Head of caudate nucleus (tissue), 42 donors: ENCODE measurements around the gene ADAMTS4.

Experiments used
- DNase-seq, 42 donors: peaks; one replicate each; pipeline versions ENCODE4 v3.0.0 to v3.0.0-alpha.2; 2020 to 2021; ENCODE audit warnings: mixed read lengths in 7 of 42
- intact Hi-C: fragments of 100-400 bp; cut with DNase I; formaldehyde crosslinking; loops from one replicate; pipeline ENCODE4 v1.15.0; 2022

ADAMTS4 gene

GRCh38 chr1:161179698-161180097, 19.2 kb downstream of the ADAMTS4 start:
- DNase-seq = no peak
- intact Hi-C loops = no loop called here

- intact Hi-C loops = no loop called here
Measured at GRCh38 chr1:161177936-161178244, 21.0 kb downstream of the ADAMTS4 start.

DNA sequence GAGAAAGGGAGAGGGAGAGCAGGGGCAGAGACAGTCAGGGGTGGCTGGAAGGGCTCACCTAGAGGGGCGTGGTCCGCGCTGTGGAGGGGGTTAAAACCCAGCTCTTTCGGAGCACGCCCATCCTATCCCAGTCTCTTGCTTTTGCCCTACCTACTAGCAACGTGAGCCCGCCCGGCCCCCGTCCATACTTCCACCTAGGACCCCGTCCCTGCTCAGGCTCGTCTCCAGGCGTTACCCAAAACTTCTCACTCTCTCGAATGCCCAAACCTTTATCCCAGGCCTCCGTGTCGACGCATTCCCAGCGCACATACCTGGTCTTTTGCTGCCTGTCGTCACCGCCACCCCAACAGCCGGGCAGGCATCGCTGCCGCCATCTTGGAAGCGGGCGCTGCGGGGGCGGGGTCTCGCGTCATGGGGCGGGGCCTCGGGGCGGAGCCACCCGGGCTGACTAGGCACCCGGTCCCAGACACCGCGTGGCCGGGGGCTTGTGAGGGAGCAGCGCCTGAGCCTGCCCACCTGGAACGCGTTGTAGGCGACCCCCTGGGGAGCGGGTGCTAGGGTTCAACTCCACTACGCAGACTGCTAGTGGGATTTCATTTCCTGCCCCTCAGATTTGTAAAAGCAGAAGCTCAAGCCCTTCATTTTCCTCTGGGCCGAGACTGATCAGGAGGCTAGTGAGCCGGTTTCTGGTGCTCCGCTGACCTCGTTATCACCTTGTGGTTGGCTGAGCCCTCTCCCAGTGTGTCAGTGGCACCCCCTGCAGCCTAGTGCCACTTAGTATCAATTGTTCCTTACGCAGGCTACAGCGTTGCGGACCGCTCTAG, 21.5 kb downstream of the ADAMTS4 start, which contains the start of gene B4GALT3:
B4GALT3 (minus strand) TSS at position 396 of the 824 bp plus-strand sequence. CDS start 1,447 bp downstream, outside the sequence.
- peak; percentile 87 to 98 (median 94) for DNase-seq
- intact Hi-C loops = no loop called here

More at GRCh38 chr1:161177936-161178244, 21.0 kb downstream of the ADAMTS4 start:
- DNase-seq = no peak

GRCh38 chr1:161176468-161177111, 22.3 kb downstream of the ADAMTS4 start:
- DNase-seq = no peak
- intact Hi-C loops = no loop called here

DNA sequence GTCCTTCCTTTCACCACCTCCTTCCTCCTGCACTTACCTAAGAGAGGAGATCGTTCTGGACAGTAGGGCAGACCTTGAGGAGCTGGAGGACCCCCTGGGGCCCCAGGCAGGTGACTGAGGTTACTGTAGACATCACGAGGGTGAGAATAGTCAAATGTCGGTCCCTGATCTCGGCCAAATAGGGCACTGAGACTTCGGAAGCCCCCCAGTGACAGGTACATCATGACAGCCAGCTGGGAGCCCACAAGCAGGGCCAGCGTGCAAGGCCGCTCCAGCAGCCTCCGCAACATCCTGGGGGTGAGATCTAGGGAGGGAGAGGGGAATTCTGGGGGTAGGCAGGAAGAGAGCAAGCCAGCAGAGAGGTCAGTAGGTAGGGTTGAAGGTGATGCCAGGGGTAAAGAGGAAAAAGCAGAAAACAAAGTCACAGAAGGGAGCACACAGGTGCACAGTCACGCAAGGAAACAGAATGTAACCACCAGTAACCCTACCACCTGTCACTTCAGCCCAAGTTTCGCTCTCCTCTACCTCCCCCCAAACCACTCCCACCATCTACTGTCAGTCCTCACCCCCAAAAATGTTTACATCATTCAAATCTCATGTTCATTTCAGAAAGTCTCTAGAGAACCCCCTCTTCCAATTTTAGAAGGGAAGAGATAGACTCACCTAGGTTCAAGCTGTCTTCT, 22.9 kb downstream of the ADAMTS4 start:
- DNase-seq = no peak
- intact Hi-C loops = no loop called here

- intact Hi-C loops = no loop called here
- DNase-seq = no peak
Measured at GRCh38 chr1:161174911-161175310, 23.9 kb downstream of the ADAMTS4 start.

- intact Hi-C loops = no loop called here
- DNase-seq = no peak
Measured at GRCh38 chr1:161173711-161174110, 25.1 kb downstream of the ADAMTS4 start.

DNA sequence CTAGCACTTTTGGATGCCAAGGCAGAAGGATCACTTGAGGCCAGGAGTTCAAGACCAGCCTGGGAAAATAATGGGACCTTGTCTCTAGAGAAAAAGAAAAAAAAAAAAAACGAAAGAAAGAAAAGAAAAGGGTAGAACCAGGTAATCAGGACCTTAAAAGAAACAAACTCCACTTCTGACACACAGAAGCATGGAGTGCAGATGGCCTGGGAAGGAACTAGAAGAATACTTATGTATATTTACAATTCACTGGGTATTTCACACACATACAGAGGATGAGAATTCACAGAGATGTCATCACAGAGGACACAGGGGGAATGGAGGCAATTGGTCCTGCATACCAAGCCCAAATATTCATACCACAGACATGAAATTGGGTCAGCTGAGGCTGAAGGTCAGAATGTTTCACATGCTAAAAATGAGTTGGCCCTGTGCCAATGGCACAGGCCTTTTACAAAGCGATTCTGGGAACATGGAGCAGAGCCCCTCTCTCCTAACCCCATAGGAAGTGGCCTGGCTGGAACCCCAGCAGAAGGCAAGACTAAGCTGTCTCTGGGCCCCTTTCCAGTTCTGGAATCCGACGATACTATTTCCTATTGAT, 26.0 kb downstream of the ADAMTS4 start:
- intact Hi-C loops = no loop called here
- DNase-seq = no peak

DNA sequence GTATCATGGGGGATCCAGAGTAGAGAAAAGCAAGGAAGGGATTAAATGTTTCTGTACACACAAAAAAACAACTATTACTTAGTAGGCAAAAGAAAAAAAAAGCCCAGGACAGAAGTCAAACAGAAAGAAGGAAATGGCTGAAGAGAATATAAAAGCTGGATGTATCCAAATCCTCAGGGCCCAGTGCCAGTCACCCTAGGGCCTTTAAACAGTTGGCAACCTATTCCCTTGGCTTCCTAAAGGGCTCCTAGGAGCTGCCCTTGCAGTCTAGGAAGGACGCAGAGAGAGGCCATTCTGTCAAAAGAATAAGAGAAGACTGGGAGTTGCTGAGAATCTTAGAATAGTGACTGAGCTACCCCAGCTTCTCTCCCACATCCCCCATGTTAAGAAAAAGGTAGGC, 26.5 kb downstream of the ADAMTS4 start:
- DNase-seq = no peak
- intact Hi-C loops = no loop called here

DNA sequence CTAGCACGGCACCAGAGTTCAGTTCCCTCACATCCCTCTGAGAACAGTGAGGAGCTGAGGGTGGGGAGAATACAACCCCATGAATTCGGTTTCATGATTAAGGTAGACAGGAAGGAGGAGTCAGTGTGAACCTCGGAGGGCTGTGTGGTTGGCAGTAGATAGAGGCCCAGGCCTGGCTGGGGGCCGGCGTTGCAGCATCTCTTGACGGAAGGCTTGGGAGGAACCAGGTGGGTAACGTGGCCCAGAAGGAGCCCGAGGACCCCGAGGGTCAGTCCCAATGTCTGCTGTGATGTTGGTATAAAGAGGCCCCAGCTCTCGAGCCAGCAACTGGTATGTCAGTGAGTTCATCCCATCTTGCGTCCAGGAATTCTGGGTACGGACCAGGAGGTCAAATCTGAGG, 27.2 kb downstream of the ADAMTS4 start:
- DNase-seq = no peak
- intact Hi-C loops = no loop called here

DNA sequence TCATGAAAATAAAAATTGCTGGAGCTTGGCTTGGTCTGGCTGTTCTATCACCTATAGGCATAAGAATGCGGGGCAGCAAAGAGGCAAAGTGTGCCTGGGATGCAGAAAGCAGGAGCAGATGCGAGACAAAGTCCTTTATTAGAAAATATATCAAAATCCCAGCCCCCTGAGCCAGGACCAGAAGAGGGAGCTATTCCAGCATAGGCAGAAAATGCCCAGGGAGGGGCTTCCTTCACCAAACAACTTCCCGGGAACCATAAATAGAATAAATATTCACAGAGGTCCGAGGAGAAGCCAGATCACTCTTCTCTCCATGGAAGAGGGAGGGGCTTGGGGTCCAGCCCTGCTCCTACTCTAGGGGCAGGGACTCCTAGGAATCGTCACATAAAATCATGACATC, 27.7 kb downstream of the ADAMTS4 start:
- DNase-seq = no peak
- intact Hi-C loops = no loop called here

- intact Hi-C loops = no loop called here
Measured at GRCh38 chr1:161168906-161169305, 29.9 kb downstream of the ADAMTS4 start.

GRCh38 chr1:161166669-161167548, 31.9 kb downstream of the ADAMTS4 start:
- intact Hi-C loops = no loop called here
- peak in 6 of 42 donors; percentile 20 to 46 (median 37) for DNase-seq

More at GRCh38 chr1:161168906-161169305, 29.9 kb downstream of the ADAMTS4 start:
- DNase-seq = no peak

DNA sequence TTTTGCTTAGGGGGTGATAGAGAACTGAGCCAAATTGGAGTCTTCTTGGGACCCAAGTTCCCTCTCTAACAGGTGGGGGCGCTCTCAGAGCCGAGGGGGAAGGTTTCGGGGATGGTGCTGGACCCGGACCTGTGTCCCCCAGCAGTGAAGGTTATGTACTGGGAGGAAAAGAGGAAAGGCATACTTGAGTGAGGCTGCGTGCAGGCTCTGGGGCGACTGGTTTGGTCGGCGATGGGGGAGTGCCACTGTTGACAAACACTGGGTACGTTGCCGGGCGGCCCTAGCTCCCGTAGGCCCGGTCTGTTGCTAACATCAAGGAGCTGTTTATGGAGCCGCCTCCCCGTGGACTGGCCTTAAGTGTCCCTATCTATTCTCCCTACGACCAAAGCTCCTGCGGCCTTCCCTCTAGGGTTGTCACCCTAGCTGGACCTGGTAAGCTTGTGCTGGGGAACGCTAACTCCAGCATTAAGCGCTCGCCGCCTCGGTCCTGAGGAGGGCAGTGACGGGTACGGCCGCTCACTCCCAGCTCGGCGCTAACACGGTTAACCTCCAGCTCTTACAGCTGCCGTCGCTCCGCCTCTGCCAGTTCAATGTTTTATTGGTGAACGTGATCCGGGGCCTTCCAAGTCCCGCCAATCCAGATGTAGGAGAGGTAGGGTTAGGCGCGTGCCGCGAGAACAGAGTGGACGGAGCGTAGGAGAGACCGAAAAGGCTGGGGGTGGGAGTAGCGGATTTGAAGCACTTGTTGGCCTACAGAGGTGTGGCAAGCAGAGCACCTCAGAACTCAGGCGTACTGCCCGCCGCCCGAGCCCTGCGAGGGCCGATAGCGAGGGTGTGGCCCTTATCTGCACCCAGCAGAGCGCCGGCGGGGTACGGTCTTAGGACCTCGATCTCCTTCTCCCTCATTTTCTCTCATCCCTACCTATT, 32.8 kb downstream of the ADAMTS4 start, which contains the start of gene PPOX:
PPOX (plus strand) TSS at position 685 of the 927 bp plus-strand sequence. CDS start 422 bp downstream, outside the sequence.
- intact Hi-C loops = no loop called here

GRCh38 chr1:161164901-161165610, 33.8 kb downstream of the ADAMTS4 start:
- intact Hi-C loops = no loop called here
- DNase-seq = no peak

More for the DNA sequence above, 32.8 kb downstream of the ADAMTS4 start, which contains the start of gene PPOX:
- peak; percentile 94 to 99 (median 98) for DNase-seq

- intact Hi-C loops = no loop called here
- DNase-seq = no peak
Measured at GRCh38 chr1:161163793-161164192, 35.1 kb downstream of the ADAMTS4 start.

- DNase-seq = peak in 1 of 42 donors; percentile 18
- intact Hi-C loops = no loop called here
Measured at GRCh38 chr1:161162806-161163205, 36.0 kb downstream of the ADAMTS4 start.
